GM12864 (cell line): ENCODE results near the gene CD46.

ENCODE experiments used
- DNase-seq: peaks from one replicate; pipeline ENCODE4 v3.0.0-alpha.2; 2011; ENCODE audit warnings: low read depth
- H3K4me3 ChIP-seq: 2 replicates; pipeline ENCODE4 v1.5.1; 2011; ENCODE audit warnings: mild to moderate bottlenecking, low read depth, low read length, control low read depth
- TF ChIP-seq, protein P1 (sequence below): IDR thresholded peaks from 2 replicates; pipeline ENCODE4 v1.5.1; 2011; ENCODE audit warnings: low read depth, mild to moderate bottlenecking, moderate library complexity, low read length, control low read depth, inconsistent platforms; ENCODE audit errors: missing control alignments

Gene CD46

DNA sequence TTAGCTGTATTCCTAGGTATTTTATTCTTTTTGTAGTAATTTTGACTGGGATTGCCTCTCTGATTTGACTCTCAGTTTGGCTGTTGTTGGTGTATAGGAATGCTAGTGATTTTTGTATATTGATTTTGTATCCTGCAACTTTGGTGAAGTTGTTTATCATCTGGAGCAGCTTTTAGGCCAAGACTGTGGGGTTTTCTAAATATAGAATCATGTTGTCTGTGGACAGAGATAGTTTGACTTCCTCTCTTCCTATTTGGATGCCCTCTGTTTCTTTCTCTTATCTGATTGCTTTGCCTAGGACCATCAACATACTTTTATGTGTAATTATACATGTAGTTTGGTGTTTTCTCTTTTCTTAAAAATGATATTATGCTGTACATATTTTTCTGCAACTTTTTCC is 27.2 kb downstream of the CD46 start:
- TF ChIP-seq, protein P1, sequence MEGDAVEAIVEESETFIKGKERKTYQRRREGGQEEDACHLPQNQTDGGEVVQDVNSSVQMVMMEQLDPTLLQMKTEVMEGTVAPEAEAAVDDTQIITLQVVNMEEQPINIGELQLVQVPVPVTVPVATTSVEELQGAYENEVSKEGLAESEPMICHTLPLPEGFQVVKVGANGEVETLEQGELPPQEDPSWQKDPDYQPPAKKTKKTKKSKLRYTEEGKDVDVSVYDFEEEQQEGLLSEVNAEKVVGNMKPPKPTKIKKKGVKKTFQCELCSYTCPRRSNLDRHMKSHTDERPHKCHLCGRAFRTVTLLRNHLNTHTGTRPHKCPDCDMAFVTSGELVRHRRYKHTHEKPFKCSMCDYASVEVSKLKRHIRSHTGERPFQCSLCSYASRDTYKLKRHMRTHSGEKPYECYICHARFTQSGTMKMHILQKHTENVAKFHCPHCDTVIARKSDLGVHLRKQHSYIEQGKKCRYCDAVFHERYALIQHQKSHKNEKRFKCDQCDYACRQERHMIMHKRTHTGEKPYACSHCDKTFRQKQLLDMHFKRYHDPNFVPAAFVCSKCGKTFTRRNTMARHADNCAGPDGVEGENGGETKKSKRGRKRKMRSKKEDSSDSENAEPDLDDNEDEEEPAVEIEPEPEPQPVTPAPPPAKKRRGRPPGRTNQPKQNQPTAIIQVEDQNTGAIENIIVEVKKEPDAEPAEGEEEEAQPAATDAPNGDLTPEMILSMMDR: no peak
- no peak overlapping the region for H3K4me3 ChIP-seq
- no peak for DNase-seq

DNA sequence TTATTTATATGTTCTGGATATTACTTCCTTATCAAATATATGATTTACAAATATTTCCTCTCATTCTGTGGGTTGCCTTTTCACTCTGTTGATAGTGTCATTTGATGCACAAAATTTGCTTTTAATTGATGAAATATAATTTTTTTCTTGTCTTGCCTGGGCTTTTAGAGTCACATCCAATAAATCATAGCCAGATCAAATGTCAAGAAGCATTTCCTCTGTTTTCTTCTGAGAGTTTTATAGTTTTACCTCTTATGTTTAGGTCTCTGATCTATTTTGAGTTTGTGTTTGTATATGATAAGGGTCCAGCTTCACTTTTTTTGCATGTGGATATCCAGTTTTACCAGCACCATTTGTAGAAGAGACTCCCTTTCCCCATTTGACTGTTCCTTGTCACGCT is 29.5 kb downstream of the CD46 start:
- TF ChIP-seq, protein P1: no peak

DNA sequence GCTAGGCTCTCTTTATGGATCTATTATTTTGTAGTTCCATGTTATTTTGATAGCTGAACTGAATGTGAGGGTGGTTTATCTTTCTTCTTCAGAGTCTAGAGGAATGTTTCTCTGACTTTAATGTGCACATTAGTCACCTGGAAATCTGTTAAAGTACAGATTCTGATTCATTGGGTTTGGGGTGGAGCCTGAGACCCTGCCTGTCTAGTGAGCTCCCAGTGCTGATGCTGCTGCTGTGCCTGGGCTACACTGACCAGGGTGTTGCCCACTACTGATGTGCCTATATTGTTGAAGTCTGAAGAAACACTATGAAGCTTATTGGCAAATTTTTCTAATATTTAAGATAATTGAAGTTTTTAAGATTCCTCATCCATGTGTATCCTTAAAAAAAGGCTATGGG is 35.9 kb downstream of the CD46 start:
- DNase-seq: no peak
- H3K4me3 ChIP-seq: no peak overlapping the region
- TF ChIP-seq, protein P1: no peak

More for the DNA sequence above, 29.5 kb downstream of the CD46 start:
- no peak overlapping the region for H3K4me3 ChIP-seq
- no peak for DNase-seq

DNA sequence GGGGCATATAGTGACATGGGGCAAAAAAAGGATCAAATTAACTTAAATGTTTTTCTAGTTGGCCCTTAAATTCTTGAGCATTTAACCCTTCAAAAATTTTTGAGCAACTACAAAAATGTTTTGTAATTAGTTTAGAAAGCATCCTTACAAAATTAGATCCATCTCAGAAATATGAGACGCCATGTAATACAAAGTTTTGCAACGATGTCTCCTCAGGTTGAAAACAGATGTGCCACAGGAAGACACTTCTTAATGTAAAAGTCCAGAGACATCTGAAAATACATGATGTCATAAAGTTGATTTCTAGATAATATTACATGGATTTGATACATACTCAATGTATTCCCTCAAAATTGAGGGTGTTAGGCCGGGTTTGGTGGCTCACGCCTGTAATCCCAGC is 37.5 kb downstream of the CD46 start:
- DNase-seq: no peak
- TF ChIP-seq, protein P1: no peak
- no peak overlapping the region for H3K4me3 ChIP-seq

DNA sequence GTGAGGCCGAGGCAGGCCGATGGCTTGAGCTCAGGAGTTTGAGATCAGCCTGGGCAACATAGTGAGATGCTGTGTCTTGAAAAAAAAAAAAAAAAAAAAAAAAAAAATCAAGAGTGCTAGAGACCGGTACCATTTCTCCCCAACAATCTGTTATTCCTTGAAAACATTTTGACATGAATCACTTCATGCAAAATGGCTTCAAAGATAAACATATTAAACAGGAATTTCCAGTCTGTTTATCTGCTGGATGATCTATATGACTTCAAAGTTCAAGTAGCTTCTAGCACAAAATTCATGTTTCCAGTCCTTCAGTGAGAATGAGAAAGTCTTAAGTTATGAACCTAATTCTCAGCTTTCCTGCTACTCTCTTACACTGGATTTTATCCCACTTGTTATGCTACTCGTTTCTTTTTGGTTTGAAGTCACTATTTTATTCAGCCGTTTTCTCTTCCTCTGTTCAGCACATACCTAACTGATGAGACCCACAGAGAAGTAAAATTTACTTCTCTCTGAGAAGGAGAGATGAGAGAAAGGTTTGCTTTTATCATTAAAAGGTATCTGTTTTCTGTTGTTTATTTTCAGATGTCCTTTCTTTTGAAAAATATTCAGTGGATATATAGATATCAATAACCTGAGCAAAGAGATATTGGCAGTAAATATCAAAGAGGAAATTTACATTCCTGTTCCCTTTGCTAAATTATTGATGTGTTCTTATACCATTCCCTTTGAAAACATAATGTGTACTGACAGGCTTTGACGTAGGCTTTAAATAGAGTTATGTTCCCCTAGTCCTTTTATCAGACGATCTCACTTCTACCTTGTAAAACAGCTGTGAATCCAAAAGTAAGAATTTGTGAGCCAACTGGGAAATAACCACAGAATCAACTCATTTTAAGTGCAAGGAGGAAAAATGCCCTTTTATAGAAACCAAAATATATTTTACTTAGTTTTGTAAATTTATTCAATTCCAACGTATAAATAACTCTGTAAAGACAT is 38.2 kb downstream of the CD46 start:
- TF ChIP-seq, protein P1: no peak
- H3K4me3 ChIP-seq: no peak overlapping the region
- no peak for DNase-seq

DNA sequence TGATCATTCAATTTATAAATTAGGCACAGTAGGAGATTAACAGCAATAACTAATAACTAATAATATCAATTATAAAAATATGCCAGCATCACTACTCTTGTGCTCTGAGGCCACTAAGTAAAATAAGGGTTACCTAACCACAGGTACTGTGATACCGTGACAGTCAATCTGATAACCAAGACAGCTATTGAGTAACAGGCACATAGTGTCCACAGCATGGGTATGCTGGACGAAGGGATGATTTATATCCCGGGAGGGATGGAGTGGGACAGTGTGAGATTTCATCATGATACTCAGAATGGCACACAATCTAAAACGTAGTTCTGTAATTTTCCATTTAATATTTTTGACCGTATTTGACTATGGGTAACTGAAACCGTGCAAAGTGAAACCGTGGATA is 39.4 kb downstream of the CD46 start:
- TF ChIP-seq, protein P1: no peak
- DNase-seq: no peak
- no peak overlapping the region for H3K4me3 ChIP-seq
